ENCODE measurements around the gene PRIM2.
"Not testable (repeated sequence)": the region's sequence is repeated elsewhere in the genome, so short reads cannot be mapped to it uniquely, and the experiment has no call there.

PRIM2 gene, protein sequence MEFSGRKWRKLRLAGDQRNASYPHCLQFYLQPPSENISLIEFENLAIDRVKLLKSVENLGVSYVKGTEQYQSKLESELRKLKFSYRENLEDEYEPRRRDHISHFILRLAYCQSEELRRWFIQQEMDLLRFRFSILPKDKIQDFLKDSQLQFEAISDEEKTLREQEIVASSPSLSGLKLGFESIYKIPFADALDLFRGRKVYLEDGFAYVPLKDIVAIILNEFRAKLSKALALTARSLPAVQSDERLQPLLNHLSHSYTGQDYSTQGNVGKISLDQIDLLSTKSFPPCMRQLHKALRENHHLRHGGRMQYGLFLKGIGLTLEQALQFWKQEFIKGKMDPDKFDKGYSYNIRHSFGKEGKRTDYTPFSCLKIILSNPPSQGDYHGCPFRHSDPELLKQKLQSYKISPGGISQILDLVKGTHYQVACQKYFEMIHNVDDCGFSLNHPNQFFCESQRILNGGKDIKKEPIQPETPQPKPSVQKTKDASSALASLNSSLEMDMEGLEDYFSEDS

GRCh38 chr6:57317060-57317943, at the start of gene PRIM2:
TSS of gene PRIM2 (plus strand) at chr6:57317630. CDS start at chr6:57318446, 816 bp downstream.
- peak; percentile 63 to 85 for DNase-seq

- no peak for DNase-seq
Observed at GRCh38 chr6:57268294-57268640, 49.2 kb upstream of the PRIM2 start.

DNA sequence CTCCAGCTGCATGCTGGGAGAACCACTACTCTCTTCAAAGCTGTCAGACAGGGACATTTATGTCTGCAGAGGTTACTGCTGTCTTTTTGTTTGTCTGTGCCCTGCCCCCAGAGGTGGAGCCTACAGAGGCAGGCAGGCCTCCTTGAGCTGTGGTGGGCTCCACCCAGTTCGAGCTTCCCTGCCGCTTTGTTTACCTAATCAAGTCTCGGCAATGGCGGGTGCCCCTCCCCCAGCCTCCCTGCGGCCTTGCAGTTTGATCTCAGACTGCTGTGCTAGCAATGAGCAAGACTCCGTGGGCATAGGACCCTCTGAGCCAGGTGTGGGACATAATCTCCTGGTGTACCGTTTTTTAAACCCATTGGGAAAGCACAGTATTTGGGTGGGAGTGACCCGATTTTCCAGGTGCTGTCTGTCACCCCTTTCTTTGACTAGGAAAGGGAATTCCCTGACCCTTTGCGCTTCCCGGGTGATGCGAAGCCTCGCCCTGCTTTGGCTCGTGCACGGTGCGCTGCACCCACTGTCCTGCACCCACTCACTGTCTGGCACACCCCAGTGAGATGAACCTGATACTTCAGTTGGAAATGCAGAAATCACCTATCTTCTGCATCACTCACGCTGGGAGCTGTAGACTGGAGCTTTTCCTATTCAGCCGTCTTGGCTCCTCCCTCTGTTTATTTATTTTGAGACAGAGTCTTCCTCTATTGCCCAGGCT, 43.2 kb upstream of the PRIM2 start:
- DNase-seq: not testable (repeated sequence)

DNA sequence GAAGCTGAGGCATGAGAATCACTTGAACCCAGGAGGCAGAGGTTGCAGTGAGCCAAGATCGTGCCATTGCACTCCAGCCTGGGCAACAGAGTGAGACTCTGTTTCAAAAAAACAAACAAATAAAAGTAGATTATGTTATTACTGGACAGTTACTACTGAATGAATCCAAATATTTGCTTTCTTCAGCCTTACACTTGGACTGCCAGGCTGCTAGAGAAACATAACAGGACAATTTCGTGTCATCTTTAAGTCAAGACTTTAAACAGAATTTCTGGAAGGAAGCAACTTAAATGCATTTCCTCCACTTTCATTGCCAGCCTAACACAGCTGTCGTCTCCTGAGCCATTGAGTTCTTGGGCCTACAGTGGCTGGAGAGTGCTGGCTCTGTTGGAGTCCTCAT, 42.0 kb upstream of the PRIM2 start:
- DNase-seq: no peak

- no peak for DNase-seq
Observed at GRCh38 chr6:57276946-57277345, 40.5 kb upstream of the PRIM2 start.

- no peak for DNase-seq
Observed at GRCh38 chr6:57278570-57278969, 38.9 kb upstream of the PRIM2 start.

- DNase-seq: no peak
Observed at GRCh38 chr6:57279013-57279412, 38.4 kb upstream of the PRIM2 start.

DNA sequence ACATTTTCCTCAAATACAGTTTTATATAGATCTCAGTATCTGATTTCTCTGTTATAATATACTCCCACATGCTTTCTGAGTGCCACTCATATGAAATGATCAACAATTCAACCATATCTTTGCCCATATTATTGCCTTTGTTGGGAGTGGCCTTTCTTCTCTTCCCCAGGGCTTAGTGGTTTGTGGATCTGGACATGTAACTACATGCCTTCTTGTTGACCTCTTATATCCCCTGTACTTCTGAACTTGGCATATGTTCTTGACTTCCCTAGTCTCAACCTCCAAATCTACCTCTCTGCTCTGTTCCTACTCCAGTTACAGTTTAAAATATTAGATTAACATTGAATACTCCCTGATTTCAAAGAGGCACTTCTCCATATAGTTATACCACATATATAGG, 34.3 kb upstream of the PRIM2 start:
- no peak for DNase-seq

DNA sequence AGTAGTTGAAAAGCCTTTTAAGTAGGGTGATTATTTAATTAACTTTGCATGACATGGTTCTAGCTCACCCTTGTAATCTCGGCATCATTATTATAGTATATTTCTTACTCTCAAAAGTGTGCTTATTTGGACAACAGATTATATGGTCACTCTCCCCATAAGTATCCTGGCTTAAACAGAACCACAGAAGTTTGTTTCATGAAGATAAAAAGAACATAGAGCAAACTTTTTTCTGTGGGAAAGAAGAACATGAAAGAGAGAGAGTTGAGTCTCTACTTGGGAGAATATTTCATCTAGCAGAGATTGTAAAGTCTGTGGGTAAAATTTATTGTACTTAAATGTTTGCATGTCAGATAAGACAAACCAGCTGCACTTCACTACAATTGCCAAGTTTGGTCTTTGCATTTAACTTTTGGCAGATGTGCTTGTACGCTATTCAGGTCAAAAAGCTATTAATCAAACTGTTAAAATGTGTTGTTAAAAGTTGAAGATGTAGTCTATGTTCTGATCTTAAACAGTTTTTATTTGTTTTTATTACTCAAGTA, 33.4 kb upstream of the PRIM2 start:
- no peak for DNase-seq

DNA sequence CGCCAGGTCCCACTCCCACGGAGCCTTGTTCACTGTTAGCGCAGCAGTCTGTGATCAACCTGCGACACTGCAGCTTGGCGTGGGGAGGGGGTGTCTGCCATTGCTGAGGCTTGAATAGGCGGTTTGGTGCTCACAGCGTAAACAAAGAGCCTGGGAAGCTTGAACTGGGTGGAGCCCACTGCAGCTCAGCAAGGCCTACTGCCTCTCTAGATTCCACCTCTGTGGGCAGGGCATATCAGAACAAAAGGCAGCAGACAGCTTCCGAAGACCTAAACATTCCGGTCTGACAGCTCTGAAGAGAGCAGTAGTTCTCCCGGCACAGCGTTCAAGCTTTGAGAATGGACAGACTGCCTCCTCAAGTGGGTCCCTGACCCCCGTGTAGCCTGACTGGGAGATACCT, 29.3 kb upstream of the PRIM2 start:
- DNase-seq: not testable (repeated sequence)

GRCh38 chr6:57293472-57293871, 24.0 kb upstream of the PRIM2 start:
- DNase-seq: not testable (repeated sequence)

DNA sequence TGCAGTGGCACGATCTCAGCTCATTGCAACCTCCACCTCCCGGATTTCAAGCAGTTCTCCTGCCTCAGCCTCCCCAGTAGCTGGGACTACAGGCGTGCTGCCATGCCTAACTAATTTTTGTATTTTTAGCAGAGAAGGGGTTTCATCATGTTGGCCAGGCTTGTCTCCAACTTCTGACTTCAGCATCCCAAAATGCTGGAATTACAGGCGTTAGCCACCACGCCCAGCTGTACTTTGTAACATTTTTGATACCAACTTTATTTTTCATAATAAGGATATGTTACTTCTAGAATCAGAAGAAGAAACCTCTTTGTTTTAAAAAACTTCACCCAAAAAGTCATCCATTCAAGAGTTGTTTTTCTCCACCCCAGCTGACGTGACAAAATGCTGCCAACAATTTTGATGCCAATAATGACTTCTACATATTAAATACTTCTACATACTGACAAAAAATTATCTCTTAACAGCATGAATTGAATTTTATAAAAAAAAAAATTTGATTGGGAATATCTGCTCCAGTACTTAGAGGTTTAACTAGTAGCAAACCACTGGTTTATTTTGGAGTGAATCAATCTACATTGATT, 22.5 kb upstream of the PRIM2 start:
- no peak for DNase-seq

GRCh38 chr6:57297505-57297904, 19.9 kb upstream of the PRIM2 start:
- DNase-seq: no peak

DNA sequence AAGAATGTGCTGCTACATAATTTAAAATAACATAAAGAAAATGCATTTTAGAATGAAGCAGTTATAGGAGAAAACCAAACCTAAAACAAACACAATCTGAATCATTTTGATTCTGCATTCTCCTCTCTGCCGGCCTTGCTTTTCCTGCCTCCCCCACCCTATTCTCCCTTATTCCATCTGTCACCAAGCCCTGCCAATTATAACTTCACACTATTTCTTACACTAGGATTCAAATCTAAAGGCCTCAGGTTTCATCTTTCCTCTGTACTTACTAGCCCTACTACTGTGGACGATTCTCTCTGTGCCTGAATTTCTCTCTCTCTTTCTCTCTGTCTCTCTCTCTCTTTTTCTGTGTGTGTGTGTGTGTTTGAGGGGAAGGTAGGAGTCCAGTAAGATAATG, 18.7 kb upstream of the PRIM2 start:
- DNase-seq: peak in 1 of 2 experiments; percentile 54

DNA sequence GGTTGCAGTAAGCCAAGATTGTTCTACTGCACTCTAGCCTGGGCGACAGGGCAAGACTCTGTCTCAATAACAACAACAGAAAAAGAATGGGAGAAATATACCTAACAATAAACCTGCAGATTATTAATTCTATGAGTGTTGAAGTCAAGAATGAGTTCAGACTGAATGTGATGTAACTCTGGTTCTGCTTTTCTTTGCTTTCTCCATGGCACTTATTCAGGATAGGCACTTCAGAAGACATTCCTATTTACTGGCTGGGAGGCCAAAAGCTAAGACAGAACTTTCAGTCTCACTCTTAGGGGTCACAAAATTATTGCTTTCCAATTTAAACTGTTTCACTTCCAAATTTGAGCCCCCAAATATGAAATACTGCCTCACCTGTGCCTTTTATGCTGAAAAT, 15.7 kb upstream of the PRIM2 start:
- no peak for DNase-seq

GRCh38 chr6:57302477-57302876, 15.0 kb upstream of the PRIM2 start:
- no peak for DNase-seq

- DNase-seq: peak in 1 of 2 experiments; percentile 17
Observed at GRCh38 chr6:57303931-57304681, 13.3 kb upstream of the PRIM2 start.

DNA sequence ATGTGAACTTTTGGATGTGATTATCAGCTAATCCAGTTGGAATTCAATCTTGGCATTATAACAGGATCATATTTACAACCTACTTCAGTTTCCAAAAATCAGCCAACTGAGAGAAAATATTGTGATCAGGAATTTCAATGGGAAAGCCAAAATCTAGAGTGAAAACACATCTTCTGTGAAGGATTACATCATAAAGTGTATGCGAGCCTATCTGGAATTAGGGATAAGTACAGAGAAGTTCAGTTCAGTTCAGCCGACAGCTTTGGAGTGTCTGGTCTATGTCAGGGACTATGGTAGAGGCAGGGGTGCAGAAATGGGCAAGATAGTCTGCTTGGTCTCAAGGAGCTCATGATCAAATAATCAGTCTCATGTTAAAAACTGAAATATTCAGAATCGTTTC, 12.3 kb upstream of the PRIM2 start:
- DNase-seq: no peak

GRCh38 chr6:57305761-57306160, 11.7 kb upstream of the PRIM2 start:
- DNase-seq: no peak

DNA sequence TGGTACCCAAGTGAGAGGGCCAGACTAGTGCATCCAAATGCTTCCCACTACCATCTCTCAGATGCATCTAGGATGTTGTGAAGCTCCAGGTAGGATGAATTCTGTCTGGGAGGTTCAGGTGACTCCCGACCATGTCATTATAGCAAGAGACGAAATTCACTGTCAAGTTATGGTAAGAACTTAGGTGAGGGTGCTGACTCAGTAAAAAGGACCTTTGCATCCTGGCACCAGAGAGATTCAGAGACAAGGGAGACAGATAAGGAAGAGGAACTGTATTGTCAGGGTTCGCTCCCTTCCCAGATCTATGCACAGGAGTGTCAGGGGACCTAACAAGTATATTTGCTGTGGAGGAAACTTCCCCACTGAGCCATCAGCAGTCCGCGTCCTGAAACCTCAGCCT, 11.2 kb upstream of the PRIM2 start:
- no peak for DNase-seq

GRCh38 chr6:57307850-57308249, 9.6 kb upstream of the PRIM2 start:
- DNase-seq: no peak

GRCh38 chr6:57308755-57309154, 8.7 kb upstream of the PRIM2 start:
- DNase-seq: not testable (repeated sequence)
